HCT116 (cell line): ENCODE measurements around the gene CDA. TPM values are rescaled to one million over a fixed set of nuclear protein-coding genes. Genes with fewer than 3 reads are reported as not detected.

Experiments
- ATAC-seq: fragments of 200-7000 bp; cut with Tn5 transposase; 2 replicates; pipeline ENCODE4 v1.9.1; 2020; ENCODE audit warnings: mild to moderate bottlenecking, moderate library complexity
- BruUV-seq: library from RNA; stranded (reverse); fragments of 400-500 nt; replicated peaks from 2 replicates; lab custom pipeline; 2021; lab: Mats Ljungman, UMichigan
- CTCF ChIA-PET: fragments of 300-600 bp; sonication (Branson Sonifier 250); formaldehyde crosslinking; loops from one replicate; lab custom pipeline; 2021; ENCODE audit warnings: antibody characterized with exemption; lab: Charles Lee
- POLR2A ChIA-PET: fragments of 300-600, 350-600 bp; sonication (Branson Sonifier 250); formaldehyde crosslinking; loops from one replicate; lab custom pipeline; 2021; ENCODE audit warnings: antibody characterized with exemption; lab: Charles Lee
- RAD21 ChIA-PET, 2 experiments: fragments of 300-600 bp; sonication (Branson Sonifier 250); formaldehyde crosslinking; loops; one replicate each; lab custom pipeline; 2023; ENCODE audit warnings: low total read pairs in 2 of 2; ENCODE audit not compliant: uncharacterized antibody in 2 of 2, unreplicated experiment in 2 of 2, low non-redundant PET in 1 of 2; lab: Charles Lee
- DNase-seq: peaks from one replicate; pipeline ENCODE4 v3.0.0-alpha.2; 2010; ENCODE audit warnings: low read depth, low spot score
- H2AFZ ChIP-seq: fragments of 200-600 bp; shearing (Covaris generic), sonication (generic); 2 replicates; pipeline ENCODE4 v1.6.1; 2017; ENCODE audit warnings: low read depth, mixed run types, mixed read lengths, antibody characterized with exemption, low read length; ENCODE audit not compliant: poor library complexity, severe bottlenecking
- H3K27ac ChIP-seq: 2 replicates; pipeline ENCODE4 v1.5.1; 2012; ENCODE audit warnings: low read depth, low read length
- H3K27me3 ChIP-seq: fragments of 200-600 bp; sonication (generic); 2 replicates; pipeline ENCODE4 v1.6.1; 2016; ENCODE audit warnings: mixed run types, low read length, mixed read lengths; ENCODE audit not compliant: insufficient read depth
- H3K36me3 ChIP-seq, 2 experiments: fragments of 200-500 bp in 1 of 2; fragments of 200-600 bp in 1 of 2; sonication (Bioruptor generic) in 1 of 2; sonication (generic) in 1 of 2; 2 replicates each; pipeline versions ENCODE4 v1.5.1 to v1.6.1; 2014 to 2016; ENCODE audit warnings: low read length in 2 of 2, inconsistent platforms in 1 of 2, mixed read lengths in 1 of 2, mixed run types in 1 of 2; ENCODE audit not compliant: insufficient read depth in 2 of 2, control insufficient read depth in 1 of 2
- H3K4me1 ChIP-seq, 2 experiments: fragments of 200-600 bp in 1 of 2; sonication (generic) in 1 of 2; 2 replicates each; pipeline versions ENCODE4 v1.5.1 to v1.6.1; 2012 to 2017; ENCODE audit warnings: low read length in 2 of 2, inconsistent platforms in 1 of 2, mild to moderate bottlenecking in 1 of 2, mixed read lengths in 1 of 2, mixed run types in 1 of 2, moderate library complexity in 1 of 2; ENCODE audit not compliant: insufficient read depth in 2 of 2, control insufficient read depth in 1 of 2
- H3K4me2 ChIP-seq: fragments of 200-600 bp; sonication (generic); 2 replicates; pipeline ENCODE4 v1.6.1; 2017; ENCODE audit warnings: mixed run types, low read length, mixed read lengths
- H3K4me3 ChIP-seq, 2 experiments: fragments of 200-600 bp in 1 of 2; sonication (generic) in 1 of 2; replicated peaks in 1 of 2; 2 replicates each; pipeline ENCODE4 v1.5.1; 2011 to 2016; ENCODE audit warnings: low read length in 2 of 2, control low read depth in 1 of 2, low read depth in 1 of 2, mild to moderate bottlenecking in 1 of 2, mixed read lengths in 1 of 2, mixed run types in 1 of 2
- H3K79me2 ChIP-seq: fragments of 200-600 bp; sonication (generic); 2 replicates; pipeline ENCODE4 v1.6.1; 2017; ENCODE audit warnings: mild to moderate bottlenecking, mixed run types, low read length, moderate library complexity, mixed read lengths; ENCODE audit not compliant: insufficient read depth
- H3K9ac ChIP-seq: fragments of 200-600 bp; sonication (generic); 2 replicates; pipeline ENCODE4 v1.6.1; 2016; ENCODE audit warnings: low read length, mixed read lengths
- H3K9me2 ChIP-seq: fragments of 200-600 bp; sonication (generic), shearing (Covaris generic); 2 replicates; pipeline ENCODE4 v1.6.1; 2017; ENCODE audit warnings: mixed run types, mild to moderate bottlenecking, moderate library complexity; ENCODE audit not compliant: insufficient read depth
- H3K9me3 ChIP-seq, 2 experiments: fragments of 200-500 bp in 1 of 2; fragments of 200-600 bp in 1 of 2; sonication (Bioruptor generic) in 1 of 2; sonication (generic) in 1 of 2; 2 replicates each; pipeline ENCODE4 v1.6.1; 2014 to 2017; ENCODE audit warnings: low read length in 2 of 2, mixed read lengths in 2 of 2, inconsistent platforms in 1 of 2, low read depth in 1 of 2, mild to moderate bottlenecking in 1 of 2, mixed run types in 1 of 2, moderate library complexity in 1 of 2; ENCODE audit not compliant: control insufficient read depth in 1 of 2, insufficient read depth in 1 of 2
- H4K20me1 ChIP-seq: fragments of 200-600 bp; sonication (generic), shearing (Covaris generic); 2 replicates; pipeline ENCODE4 v1.6.1; 2017; ENCODE audit warnings: mixed run types, mild to moderate bottlenecking, moderate library complexity; ENCODE audit not compliant: insufficient read depth
- CBX3 ChIP-seq: IDR thresholded peaks from 2 replicates; pipeline ENCODE4 v1.6.1; 2012; ENCODE audit warnings: low read depth
- EGR1 ChIP-seq: IDR thresholded peaks from 2 replicates; pipeline ENCODE4 v1.6.1; 2012; ENCODE audit warnings: low read depth
- EZH2 ChIP-seq: fragments of 200-600 bp; sonication (generic); IDR thresholded peaks from 2 replicates; pipeline ENCODE4 v1.6.1; 2017; ENCODE audit warnings: antibody characterized with exemption, mixed run types
- EZH2phosphoT487 ChIP-seq: fragments of 200-600 bp; IDR thresholded peaks from 2 replicates; pipeline ENCODE4 v1.6.1; 2018; ENCODE audit warnings: antibody characterized with exemption, borderline replicate concordance
- FOSL1 ChIP-seq: IDR thresholded peaks from 2 replicates; pipeline ENCODE4 v1.6.1; 2012; ENCODE audit warnings: low read depth
- MAX ChIP-seq: IDR thresholded peaks from 2 replicates; pipeline ENCODE4 v1.6.1; 2012
- POLR2A ChIP-seq: IDR thresholded peaks from 2 replicates; pipeline ENCODE4 v1.7.0; 2011; ENCODE audit warnings: borderline replicate concordance; ENCODE audit not compliant: insufficient read depth, insufficient read length; ENCODE audit errors: extremely low read depth
- POLR2AphosphoS5 ChIP-seq: IDR thresholded peaks from 2 replicates; pipeline ENCODE4 v1.6.1; 2011; ENCODE audit warnings: mild to moderate bottlenecking, low read depth, low read length, moderate library complexity
- RAD21 ChIP-seq: IDR thresholded peaks from 2 replicates; pipeline ENCODE4 v1.6.1; 2012; ENCODE audit warnings: low read depth, mild to moderate bottlenecking
- SP1 ChIP-seq: IDR thresholded peaks from 2 replicates; pipeline ENCODE4 v1.6.1; 2012; ENCODE audit warnings: low read depth
- TCF7L2 ChIP-seq: IDR thresholded peaks from 2 replicates; pipeline ENCODE4 v1.7.0; 2011; ENCODE audit warnings: borderline replicate concordance, inconsistent platforms; ENCODE audit not compliant: insufficient read depth, insufficient read length; ENCODE audit errors: extremely low read depth
- YY1 ChIP-seq: IDR thresholded peaks from 2 replicates; pipeline ENCODE4 v1.6.1; 2011; ENCODE audit warnings: low read length, low read depth, moderate library complexity, mild to moderate bottlenecking; ENCODE audit not compliant: insufficient replicate concordance; ENCODE audit errors: extremely low read depth
- ZFX ChIP-seq: fragments of 450-650 bp; IDR thresholded peaks from 2 replicates; pipeline ENCODE4 v1.6.1; 2017
- ZNF274 ChIP-seq: fragments of 200-500 bp; sonication (Bioruptor generic); IDR thresholded peaks from 2 replicates; pipeline ENCODE4 v1.6.1; 2014; ENCODE audit warnings: mild to moderate bottlenecking, low read depth, low read length, inconsistent platforms
- intact Hi-C: fragments of 100-400 bp; cut with micrococcal nuclease; formaldehyde crosslinking; loops from 2 replicates; pipeline ENCODE4 v1.10.0; 2022
- total RNA-seq: library from RNA; stranded (reverse); gene quantifications from one replicate; pipeline ENCODE4 v1.2.1, GENCODE V29; 2021; ENCODE audit not compliant: unreplicated experiment
- TF ChIP-seq, protein P1 (sequence below): IDR thresholded peaks from 2 replicates; pipeline ENCODE4 v1.6.1; 2012; ENCODE audit warnings: low read depth
- TF ChIP-seq, protein P2 (sequence below): IDR thresholded peaks from 2 replicates; pipeline ENCODE4 v1.6.1; 2012

The CDA gene
- total RNA-seq, 1 experiment from 2014 or later: 28.6 TPM

DNA sequence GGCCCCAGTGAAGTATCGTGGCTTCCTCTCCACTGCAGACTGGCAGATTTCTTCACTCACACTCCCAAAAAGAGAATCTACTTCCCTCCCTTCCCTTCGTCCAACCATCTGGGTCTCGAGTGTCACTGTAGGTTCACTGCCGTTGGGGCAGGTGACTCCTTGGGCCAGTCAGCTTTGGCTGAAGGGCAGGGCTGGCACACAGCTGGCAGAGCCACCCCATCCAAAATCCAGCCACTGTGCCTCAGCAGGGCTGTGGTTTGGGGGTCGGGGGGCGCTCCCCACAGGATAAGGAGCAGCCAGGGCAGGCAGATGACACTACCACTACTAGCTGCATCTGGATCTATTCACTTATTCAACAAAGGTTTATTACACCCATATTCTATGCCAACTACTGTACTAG is 54.2 kb downstream of the CDA start:
- Histone ChIP-seq H3K4me3 (no peak overlapping the region), H3K79me2 (no peaks in the 10 kb centered on the region), H3K9me3 (no peaks in the 10 kb centered on the region), H3K36me3 (peaks cover 0 to 2% of the 10 kb centered on the region in 2 experiments; a peak in 1 of 4 replicates), H2AFZ (no peak overlapping the region), H3K4me2 (no peak overlapping the region), H3K27me3 (no peaks in the 10 kb centered on the region), H4K20me1 (no peaks in the 10 kb centered on the region), H3K27ac (no peak overlapping the region), H3K4me1 (no peaks in the 10 kb centered on the region), H3K9ac (no peak overlapping the region), H3K9me2 (no peaks in the 10 kb centered on the region)
- RAD21 ChIA-PET: no interaction called here
- POLR2A ChIA-PET: no interaction called here
- ATAC-seq (no peak), DNase-seq (no peak)
- no TSS peak for BruUV-seq
- intact Hi-C loops: no loop called here
- TF ChIP-seq, protein P1, sequence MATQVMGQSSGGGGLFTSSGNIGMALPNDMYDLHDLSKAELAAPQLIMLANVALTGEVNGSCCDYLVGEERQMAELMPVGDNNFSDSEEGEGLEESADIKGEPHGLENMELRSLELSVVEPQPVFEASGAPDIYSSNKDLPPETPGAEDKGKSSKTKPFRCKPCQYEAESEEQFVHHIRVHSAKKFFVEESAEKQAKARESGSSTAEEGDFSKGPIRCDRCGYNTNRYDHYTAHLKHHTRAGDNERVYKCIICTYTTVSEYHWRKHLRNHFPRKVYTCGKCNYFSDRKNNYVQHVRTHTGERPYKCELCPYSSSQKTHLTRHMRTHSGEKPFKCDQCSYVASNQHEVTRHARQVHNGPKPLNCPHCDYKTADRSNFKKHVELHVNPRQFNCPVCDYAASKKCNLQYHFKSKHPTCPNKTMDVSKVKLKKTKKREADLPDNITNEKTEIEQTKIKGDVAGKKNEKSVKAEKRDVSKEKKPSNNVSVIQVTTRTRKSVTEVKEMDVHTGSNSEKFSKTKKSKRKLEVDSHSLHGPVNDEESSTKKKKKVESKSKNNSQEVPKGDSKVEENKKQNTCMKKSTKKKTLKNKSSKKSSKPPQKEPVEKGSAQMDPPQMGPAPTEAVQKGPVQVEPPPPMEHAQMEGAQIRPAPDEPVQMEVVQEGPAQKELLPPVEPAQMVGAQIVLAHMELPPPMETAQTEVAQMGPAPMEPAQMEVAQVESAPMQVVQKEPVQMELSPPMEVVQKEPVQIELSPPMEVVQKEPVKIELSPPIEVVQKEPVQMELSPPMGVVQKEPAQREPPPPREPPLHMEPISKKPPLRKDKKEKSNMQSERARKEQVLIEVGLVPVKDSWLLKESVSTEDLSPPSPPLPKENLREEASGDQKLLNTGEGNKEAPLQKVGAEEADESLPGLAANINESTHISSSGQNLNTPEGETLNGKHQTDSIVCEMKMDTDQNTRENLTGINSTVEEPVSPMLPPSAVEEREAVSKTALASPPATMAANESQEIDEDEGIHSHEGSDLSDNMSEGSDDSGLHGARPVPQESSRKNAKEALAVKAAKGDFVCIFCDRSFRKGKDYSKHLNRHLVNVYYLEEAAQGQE: no peak
- TF ChIP-seq, protein P2, sequence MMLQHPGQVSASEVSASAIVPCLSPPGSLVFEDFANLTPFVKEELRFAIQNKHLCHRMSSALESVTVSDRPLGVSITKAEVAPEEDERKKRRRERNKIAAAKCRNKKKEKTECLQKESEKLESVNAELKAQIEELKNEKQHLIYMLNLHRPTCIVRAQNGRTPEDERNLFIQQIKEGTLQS: no peak
- CTCF ChIA-PET: interaction anchor here (1.0 kb wide), 1 partner anchor 68 kb away, joined by 3 read pairs; no protein-coding TSS in a partner anchor

- H3K9me2 ChIP-seq: no peaks in the 10 kb centered on the region
- POLR2A ChIA-PET: no interaction called here
- DNase-seq: no peak
- no peaks in the 10 kb centered on the region for H3K79me2 ChIP-seq
- H3K4me3 ChIP-seq: no peak overlapping the region
- H3K9me3 ChIP-seq: no peaks in the 10 kb centered on the region
- RAD21 ChIA-PET: no interaction called here
- no peak overlapping the region for H2AFZ ChIP-seq
- intact Hi-C loops: no loop called here
- BruUV-seq: no TSS peak
- ATAC-seq: no peak
- H3K27me3 ChIP-seq: no peaks in the 10 kb centered on the region
- H3K4me1 ChIP-seq: no peaks in the 10 kb centered on the region
- no peak overlapping the region for H3K9ac ChIP-seq
- H4K20me1 ChIP-seq: no peaks in the 10 kb centered on the region
- H3K36me3 ChIP-seq: peaks cover 3 to 7% of the 10 kb centered on the region in 2 experiments; a peak in 1 of 4 replicates
- H3K27ac ChIP-seq: no peak overlapping the region
- CTCF ChIA-PET: no interaction called here
- H3K4me2 ChIP-seq: no peak overlapping the region
- TF ChIP-seq POLR2AphosphoS5 (no peak), FOSL1 (no peak), EZH2 (no peak), YY1 (no peak), TCF7L2 (no peak), POLR2A (no peak), RAD21 (no peak), ZNF274 (no peak), EZH2phosphoT487 (no peak), EGR1 (no peak), ZFX (no peak), CBX3 (no peak), MAX (no peak), SP1 (no peak)
- TF ChIP-seq, protein P2: no peak
Measured at GRCh38 chr1:20644416-20644815, 55.5 kb downstream of the CDA start.
